Activated T-helper 1 cell treated with anti-CD3 and anti-CD28 coated beads, Interleukin-12 subunit alpha, Interleukin-12 subunit beta, Interleukin-2, Interleukin-4 antibody, amounts not matched to agents 30 ng/mL and 10 ng/mL and 1 ng/mL, durations not matched to agents 14 hours and 24 hours and 36 hours (primary cell): ENCODE results near the gene TOR4A. TPM values are rescaled to one million over a fixed set of nuclear protein-coding genes. Genes with fewer than 3 reads are reported as not detected.

ENCODE experiments used
- DNase-seq: peaks from one replicate; pipeline ENCODE4 v3.0.0; 2021; ENCODE audit warnings: low spot score
- H3K27ac Mint-ChIP-seq: one replicate; pipeline ENCODE4 v1.8.0; 2021; ENCODE audit warnings: mild to moderate bottlenecking, mixed read lengths
- H3K27me3 Mint-ChIP-seq: one replicate; pipeline ENCODE4 v1.8.0; 2022; ENCODE audit warnings: mild to moderate bottlenecking, moderate library complexity, mixed read lengths; ENCODE audit not compliant: insufficient read depth
- H3K36me3 Mint-ChIP-seq: one replicate; pipeline ENCODE4 v1.8.0; 2021; ENCODE audit warnings: low read depth, mixed read lengths
- H3K4me1 Mint-ChIP-seq: one replicate; pipeline ENCODE4 v1.8.0; 2021; ENCODE audit warnings: low read depth, mixed read lengths
- H3K4me3 Mint-ChIP-seq: one replicate; pipeline ENCODE4 v1.8.0; 2021; ENCODE audit warnings: mild to moderate bottlenecking, moderate library complexity, mixed read lengths
- H3K9me3 Mint-ChIP-seq: one replicate; pipeline ENCODE4 v1.8.0; 2021; ENCODE audit warnings: mixed read lengths
- intact Hi-C: fragments of 100-400 bp; cut with micrococcal nuclease; formaldehyde crosslinking; loops from one replicate; pipeline ENCODE4 v1.15.1; 2024
- total RNA-seq: library from RNA; stranded (reverse); gene quantifications from 2 replicates; pipeline ENCODE4 v1.2.3, GENCODE V29; 2022

Gene TOR4A
- total RNA-seq, 1 donor from 2014 or later: 11.7 TPM

DNA sequence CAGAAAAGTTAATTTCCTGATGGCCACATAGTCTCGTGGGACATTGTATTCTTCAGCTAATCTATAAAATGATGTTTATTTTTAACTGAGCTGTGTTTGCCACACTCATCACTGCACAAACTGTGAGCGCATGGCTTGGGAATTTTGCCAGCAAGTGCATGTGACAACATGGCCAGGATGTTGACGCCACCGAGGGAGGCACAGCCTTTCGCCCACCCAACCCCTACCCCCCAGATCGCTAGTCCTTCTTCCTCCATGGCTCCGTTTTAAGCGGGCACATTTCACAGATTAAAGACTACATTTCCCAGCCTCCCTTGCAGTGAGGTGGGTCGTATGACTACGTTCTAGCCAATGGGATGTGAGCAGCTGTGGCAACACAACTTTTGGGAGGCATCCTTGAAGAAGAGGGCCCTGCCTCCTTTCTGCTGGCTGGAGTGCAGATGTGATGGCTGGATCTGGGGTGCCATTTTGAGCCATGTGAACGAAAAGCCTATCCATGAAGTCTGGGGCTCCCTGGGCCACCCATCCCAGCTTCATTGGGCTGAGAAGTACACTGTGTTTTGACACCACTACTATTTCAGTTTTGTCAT lies 16.7 kb downstream of the TOR4A start:
- peaks cover 37% of the 10 kb centered on the region for H3K27me3 Mint-ChIP-seq
- intact Hi-C loops: loop anchor here (1.0 kb wide), 2 partner anchors 8 to 151 kb away; partner anchors contain the start of gene NRARP
- H3K9me3 Mint-ChIP-seq: no peaks in the 10 kb centered on the region
- peak overlapping the region; percentile 49 for H3K4me3 Mint-ChIP-seq
- peak overlapping the region; percentile 34 for H3K27ac Mint-ChIP-seq
- no peaks in the 10 kb centered on the region for H3K36me3 Mint-ChIP-seq
- H3K4me1 Mint-ChIP-seq: peaks cover 4% of the 10 kb centered on the region
- DNase-seq: no peak

GRCh38 chr9:137294681-137295237 lies 17.2 kb downstream of the TOR4A start:
- H3K9me3 Mint-ChIP-seq: no peaks in the 10 kb centered on the region
- H3K4me3 Mint-ChIP-seq: peak overlapping the region; percentile 49
- H3K27ac Mint-ChIP-seq: peak overlapping the region; percentile 34

DNA sequence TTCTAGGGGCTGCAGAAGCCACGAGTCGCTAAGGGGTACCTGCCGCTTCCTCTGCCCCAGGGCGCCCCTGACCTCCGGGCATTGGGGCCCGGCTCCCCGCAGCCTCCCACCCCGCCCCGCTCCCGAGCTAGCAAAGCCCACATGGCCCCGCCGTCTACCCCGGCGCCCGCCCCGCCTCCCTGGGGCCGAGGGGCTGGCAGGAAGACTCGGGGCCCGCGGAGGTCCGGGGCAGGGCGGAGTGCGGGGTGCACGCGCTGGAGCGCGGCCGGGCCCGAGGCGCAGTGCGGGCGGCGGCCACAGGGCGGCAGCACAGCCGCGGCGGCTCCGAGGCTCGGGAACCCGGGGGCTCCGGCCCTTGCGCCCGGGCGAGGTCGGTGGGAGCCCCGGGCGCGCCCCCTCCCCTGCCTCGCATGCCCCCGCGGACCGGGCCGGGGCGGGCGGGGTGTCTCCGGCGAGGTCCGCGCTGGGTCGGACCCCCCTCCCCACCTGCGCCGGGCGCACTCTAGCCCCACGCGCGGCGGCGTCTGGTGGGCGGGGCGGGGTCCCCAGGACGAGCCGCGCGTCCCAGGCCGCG lies 17.8 kb downstream of the TOR4A start:
- DNase-seq: peak; percentile 42
- peaks cover 46% of the 10 kb centered on the region for H3K27me3 Mint-ChIP-seq
- no peak overlapping the region for H3K27ac Mint-ChIP-seq
- H3K4me3 Mint-ChIP-seq: no peak overlapping the region
- intact Hi-C loops: loop anchor here (1.0 kb wide), 1 partner anchor 112 kb away; no protein-coding TSS in a partner anchor
- no peaks in the 10 kb centered on the region for H3K9me3 Mint-ChIP-seq
- no peaks in the 10 kb centered on the region for H3K36me3 Mint-ChIP-seq
- H3K4me1 Mint-ChIP-seq: peaks cover 8% of the 10 kb centered on the region

More at GRCh38 chr9:137294681-137295237, 17.2 kb downstream of the TOR4A start:
- Mint-ChIP-seq H3K4me1 (peaks cover 5% of the 10 kb centered on the region), H3K36me3 (no peaks in the 10 kb centered on the region), H3K27me3 (peaks cover 40% of the 10 kb centered on the region)
- no peak for DNase-seq
- intact Hi-C loops: loop anchor here (1.0 kb wide), 3 partner anchors 8 to 151 kb away; partner anchors contain the start of gene NRARP

- peak overlapping the region; percentile 63 for H3K27ac Mint-ChIP-seq
- H3K4me1 Mint-ChIP-seq: peaks cover 13% of the 10 kb centered on the region
- H3K4me3 Mint-ChIP-seq: peak overlapping the region; percentile 60
- intact Hi-C loops: loop anchor here (1.0 kb wide), 1 partner anchor 111 kb away; no protein-coding TSS in a partner anchor
- H3K27me3 Mint-ChIP-seq: peaks cover 49% of the 10 kb centered on the region
- no peak for DNase-seq
- no peaks in the 10 kb centered on the region for H3K9me3 Mint-ChIP-seq
- H3K36me3 Mint-ChIP-seq: no peaks in the 10 kb centered on the region
Measured at GRCh38 chr9:137295849-137296669, 18.5 kb downstream of the TOR4A start.

DNA sequence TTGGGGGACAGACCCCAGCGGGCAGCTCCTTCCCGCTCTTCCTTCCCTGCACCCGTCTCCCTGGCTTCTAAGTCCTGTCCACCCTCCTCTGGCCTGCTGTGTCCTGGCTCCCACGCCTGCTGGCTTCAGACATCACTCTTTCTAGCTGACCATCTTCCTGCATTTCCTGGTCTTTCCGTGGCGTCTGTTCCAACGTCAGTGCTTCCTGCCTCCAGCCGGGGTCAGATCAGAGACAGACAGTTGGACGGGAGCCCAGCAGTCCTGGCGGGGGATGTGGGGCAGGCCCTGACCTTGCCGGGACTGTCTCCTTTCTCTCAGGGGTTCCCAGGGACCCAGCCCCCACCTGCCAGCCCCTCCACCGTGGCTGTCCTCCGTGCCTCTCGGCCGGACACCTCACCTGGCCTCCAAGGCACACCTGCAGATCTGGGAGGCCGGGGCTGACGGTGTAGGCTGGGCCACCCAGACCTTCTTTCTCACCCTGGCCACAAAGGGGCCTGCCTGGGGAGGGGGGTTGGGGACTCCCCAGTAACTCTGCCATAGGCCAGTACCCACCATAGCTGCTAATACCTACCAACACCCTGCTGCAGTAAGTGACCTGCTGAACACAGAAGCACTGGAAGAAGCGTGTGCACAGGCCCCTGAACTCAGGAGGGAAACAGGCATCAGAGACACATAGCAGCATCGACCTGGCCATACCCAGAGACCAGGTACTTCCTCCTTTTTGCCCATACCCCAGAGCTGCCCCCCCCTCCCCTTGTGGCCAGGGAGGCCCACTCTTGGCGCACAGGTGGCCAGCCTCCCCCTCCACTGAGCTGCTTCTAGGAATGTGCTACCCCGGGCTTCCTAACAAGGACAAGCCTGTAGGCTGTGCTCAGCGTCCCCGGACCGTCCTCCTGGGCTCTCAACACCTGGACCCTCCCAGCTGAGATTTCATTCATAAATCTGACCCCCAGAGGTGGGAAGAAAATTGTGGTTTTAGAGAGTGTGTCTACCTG lies 19.4 kb downstream of the TOR4A start:
- peaks cover 49% of the 10 kb centered on the region for H3K27me3 Mint-ChIP-seq
- H3K4me1 Mint-ChIP-seq: peaks cover 13% of the 10 kb centered on the region
- H3K4me3 Mint-ChIP-seq: peak overlapping the region; percentile 60
- no peaks in the 10 kb centered on the region for H3K36me3 Mint-ChIP-seq
- H3K9me3 Mint-ChIP-seq: no peaks in the 10 kb centered on the region
- intact Hi-C loops: no loop called here
- H3K27ac Mint-ChIP-seq: peak overlapping the region; percentile 63
- no peak for DNase-seq

GRCh38 chr9:137297966-137298365 lies 20.4 kb downstream of the TOR4A start:
- Mint-ChIP-seq H3K4me1 (peaks cover 13% of the 10 kb centered on the region), H3K4me3 (no peak overlapping the region), H3K9me3 (no peaks in the 10 kb centered on the region), H3K27ac (no peak overlapping the region), H3K36me3 (no peaks in the 10 kb centered on the region), H3K27me3 (peaks cover 47% of the 10 kb centered on the region)
- DNase-seq: no peak
- intact Hi-C loops: no loop called here

GRCh38 chr9:137298401-137299202 lies 21.1 kb downstream of the TOR4A start:
- Mint-ChIP-seq H3K9me3 (no peaks in the 10 kb centered on the region), H3K4me3 (no peak overlapping the region), H3K27ac (no peak overlapping the region), H3K36me3 (no peaks in the 10 kb centered on the region), H3K27me3 (peaks cover 42% of the 10 kb centered on the region), H3K4me1 (peaks cover 13% of the 10 kb centered on the region)
- intact Hi-C loops: no loop called here
- DNase-seq: no peak

- no peak for DNase-seq
- peaks cover 13% of the 10 kb centered on the region for H3K4me1 Mint-ChIP-seq
- no peaks in the 10 kb centered on the region for H3K36me3 Mint-ChIP-seq
- peaks cover 43% of the 10 kb centered on the region for H3K27me3 Mint-ChIP-seq
- intact Hi-C loops: no loop called here
- H3K4me3 Mint-ChIP-seq: no peak overlapping the region
- H3K9me3 Mint-ChIP-seq: no peaks in the 10 kb centered on the region
- no peak overlapping the region for H3K27ac Mint-ChIP-seq
Measured at GRCh38 chr9:137299203-137299565, 21.7 kb downstream of the TOR4A start.

GRCh38 chr9:137299938-137300337 lies 22.4 kb downstream of the TOR4A start:
- Mint-ChIP-seq H3K4me1 (peaks cover 9% of the 10 kb centered on the region), H3K27me3 (peaks cover 37% of the 10 kb centered on the region), H3K27ac (no peak overlapping the region), H3K36me3 (no peaks in the 10 kb centered on the region), H3K4me3 (peak overlapping the region; percentile 71), H3K9me3 (no peaks in the 10 kb centered on the region)
- intact Hi-C loops: no loop called here
- no peak for DNase-seq

GRCh38 chr9:137300567-137301080 lies 23.1 kb downstream of the TOR4A start:
- peak overlapping the region; percentile 87 for H3K4me3 Mint-ChIP-seq
- H3K36me3 Mint-ChIP-seq: no peaks in the 10 kb centered on the region
- peaks cover 37% of the 10 kb centered on the region for H3K27me3 Mint-ChIP-seq
- peaks cover 9% of the 10 kb centered on the region for H3K4me1 Mint-ChIP-seq
- intact Hi-C loops: no loop called here
- peak overlapping the region; percentile 71 for H3K27ac Mint-ChIP-seq
- H3K9me3 Mint-ChIP-seq: no peaks in the 10 kb centered on the region
- DNase-seq: no peak
